Islet precursor cell (in vitro differentiated cells): ENCODE results near the gene CD248.
A peak's percentile ranks its signal among the peaks of the same experiment; 100 is the strongest.

Experiments used
- DNase-seq: peaks from one replicate; pipeline ENCODE4 v3.0.0-alpha.2; 2018

CD248 gene

DNA sequence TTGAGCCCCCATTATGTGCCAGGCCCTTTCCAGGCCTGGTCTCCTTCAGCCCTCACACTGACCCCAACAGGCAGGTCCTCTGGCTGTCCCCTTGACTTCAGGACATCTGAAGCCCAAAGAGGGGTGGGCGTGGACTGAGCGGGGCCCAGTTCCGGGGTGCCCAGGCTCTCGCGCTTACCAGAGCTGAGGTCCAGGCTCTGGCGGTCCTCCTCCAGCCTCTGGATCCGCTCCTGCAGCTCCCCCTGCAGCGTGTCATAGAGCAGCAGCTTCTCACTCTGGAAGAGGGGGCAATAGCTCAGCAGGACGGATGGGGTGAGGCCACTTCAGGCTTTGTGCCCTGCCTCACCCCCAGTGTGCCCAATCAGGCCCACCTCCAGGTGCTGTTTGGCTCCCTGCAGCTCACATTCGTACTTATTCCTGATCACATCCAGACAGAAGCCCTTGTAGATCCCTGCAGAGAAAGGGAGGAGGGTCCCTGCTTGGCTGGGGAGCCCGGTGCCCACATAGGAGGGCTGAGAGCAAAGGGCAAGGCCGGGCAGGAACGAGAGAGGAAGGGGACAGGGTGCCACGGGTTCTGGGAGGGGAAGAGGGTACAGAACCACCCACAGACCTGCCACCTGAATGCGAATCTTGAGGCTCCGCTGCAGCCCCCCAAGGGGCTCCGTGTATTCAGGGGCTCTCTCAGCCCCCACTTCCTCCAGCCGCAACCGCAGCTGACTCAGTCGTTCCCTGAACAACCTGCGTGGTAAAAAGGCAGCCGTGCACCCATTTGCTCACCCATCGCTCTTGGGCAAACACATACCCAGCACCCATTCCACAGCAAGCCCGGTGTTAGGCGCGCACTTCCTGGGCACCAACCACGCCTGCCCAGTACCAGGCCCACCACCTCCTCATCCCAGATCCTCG is 24.0 kb upstream of the CD248 start:
- DNase-seq = peak; percentile 45

DNA sequence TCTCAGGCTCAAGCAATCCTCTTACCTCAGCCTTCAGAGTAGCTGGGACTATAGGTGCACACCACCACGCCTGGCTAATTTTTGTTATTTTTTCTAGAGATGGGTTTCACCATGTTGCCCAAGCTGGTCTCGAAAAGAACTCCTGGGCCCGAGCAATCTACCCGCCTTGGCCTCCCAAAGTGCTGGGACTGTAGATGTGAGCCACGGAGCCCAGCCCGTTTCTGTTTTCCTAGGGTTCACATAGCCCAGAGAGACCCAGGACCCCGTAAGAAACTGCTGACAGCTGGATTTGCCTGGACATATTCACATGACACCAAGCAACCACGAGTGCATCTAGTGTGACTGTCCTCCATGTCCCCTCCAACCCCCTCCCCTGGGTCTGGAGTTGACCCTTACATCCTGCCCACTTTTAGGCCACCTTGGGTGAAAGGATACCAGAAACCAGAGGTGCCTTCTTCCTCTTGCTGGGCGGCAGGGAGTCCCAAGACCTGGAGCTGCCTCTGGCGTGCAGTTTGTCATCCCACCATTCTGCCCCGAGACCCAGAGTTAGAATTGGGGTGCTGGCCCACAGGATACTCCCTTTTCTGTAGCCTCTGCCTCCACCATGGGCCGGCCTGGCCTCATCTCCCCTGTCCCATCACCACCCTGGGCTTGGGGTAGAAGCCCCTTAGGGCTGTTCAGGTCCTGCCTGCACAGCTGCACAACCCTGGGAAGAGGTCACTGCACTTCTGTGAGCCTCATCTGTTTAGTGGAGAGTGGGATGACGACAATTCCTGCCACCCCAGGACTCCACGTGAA is 23.0 kb upstream of the CD248 start:
- DNase-seq = no peak

DNA sequence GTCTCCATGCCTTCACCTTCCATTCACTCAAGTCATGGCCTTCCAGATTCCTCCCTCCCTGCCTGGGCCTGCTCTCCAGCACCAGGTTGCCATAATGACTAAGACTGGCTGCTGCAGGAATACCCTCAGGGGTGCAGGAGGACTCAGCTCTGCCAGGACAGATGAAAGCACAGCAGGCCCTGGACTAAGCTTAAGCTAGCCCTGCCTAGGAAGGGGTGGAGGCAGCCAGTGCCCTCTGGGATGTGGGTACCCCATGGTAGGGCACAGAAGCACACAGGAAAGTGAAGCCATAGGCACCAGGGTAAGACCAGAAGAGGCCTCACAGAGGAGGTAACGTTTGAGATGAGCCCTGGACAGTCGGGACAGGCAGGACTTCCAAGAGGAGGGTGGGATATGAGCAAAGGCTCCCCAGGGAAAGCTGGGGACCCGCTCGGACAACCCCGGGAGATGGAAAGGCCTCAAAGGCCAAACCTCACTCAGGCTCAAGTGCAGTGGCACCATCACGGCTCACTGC is 22.4 kb upstream of the CD248 start:
- DNase-seq = peak; percentile 50

DNA sequence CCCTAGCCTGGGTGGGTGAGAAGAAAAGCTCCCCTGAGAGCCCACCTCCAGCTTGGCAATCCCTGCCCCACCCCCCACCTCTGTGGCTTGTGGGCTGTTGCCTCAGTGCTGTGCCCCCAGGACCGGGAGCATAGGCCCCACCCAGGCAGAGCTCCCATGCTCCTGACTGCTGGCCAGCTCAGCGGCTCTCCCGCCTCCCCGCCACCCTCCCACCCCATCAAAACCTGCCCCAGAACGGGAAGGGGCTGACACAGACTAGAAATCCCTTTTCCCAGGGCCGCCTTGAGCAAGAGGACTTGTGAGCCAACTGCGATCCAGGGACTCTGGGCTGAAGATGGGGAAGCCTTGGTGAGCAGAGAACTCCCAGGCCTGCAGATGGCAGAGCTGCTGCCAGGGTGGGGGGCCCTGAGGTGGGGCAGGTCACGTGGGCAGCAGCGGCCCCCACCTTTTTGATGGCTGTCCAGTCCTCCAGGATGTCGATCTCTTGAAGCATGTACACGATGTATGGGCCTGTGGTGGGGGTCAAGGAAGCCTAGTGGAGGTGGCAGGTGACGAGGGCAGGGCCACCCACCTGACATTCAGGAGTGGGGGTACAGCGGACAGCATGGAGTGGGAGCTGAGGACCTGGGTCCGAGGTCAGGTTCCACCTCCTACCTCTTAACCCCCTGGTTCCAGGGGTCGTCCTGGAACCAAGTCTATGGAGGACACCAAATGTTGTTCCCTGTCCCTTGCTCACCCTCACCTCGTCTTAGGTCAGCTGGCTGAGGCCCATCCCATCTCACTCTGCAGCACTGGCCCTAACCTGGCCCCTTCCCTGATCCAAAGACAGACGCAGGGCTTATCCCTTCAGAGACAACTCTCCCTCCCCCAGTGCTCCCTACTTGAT is 21.7 kb upstream of the CD248 start:
- peak; percentile 49 for DNase-seq

DNA sequence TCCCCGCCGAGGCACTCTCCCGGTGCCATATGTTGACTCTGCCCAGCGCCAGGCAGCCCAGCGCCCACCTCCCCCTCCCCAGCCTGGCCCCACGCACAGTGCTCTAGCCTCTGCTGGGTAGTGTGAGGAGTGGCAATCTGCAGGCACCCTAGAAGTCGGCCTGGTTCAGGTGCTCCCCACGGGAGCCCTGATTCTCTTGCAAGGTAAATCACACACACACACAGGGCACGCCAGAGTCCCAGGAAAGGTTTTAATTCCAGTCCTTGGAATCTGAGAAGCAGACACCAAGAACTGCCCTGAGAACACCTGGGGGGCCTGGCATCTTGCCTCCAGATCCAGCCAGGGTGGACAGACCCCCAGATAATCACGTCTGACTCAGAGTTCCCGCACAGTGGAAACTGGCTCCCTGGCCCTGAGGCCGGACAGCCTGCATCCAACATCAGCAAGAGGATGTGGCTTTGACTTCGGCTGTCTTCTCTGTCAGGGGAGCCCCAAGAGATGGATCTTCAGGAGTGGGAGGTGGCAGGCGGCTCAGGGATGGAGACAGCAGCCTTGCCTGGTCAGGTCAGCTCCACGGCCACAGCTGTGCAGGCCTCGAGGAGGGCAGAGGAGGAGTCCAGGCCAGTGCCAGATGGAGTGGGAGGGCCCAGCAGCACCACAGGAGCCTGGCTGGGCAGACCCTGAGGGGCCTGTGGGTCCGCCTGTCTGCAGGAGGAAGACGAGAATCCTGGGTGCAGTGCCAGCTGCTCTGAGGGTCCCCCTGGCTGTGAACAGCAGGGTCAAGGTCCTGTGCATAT is 20.5 kb upstream of the CD248 start:
- DNase-seq = peak; percentile 60

DNA sequence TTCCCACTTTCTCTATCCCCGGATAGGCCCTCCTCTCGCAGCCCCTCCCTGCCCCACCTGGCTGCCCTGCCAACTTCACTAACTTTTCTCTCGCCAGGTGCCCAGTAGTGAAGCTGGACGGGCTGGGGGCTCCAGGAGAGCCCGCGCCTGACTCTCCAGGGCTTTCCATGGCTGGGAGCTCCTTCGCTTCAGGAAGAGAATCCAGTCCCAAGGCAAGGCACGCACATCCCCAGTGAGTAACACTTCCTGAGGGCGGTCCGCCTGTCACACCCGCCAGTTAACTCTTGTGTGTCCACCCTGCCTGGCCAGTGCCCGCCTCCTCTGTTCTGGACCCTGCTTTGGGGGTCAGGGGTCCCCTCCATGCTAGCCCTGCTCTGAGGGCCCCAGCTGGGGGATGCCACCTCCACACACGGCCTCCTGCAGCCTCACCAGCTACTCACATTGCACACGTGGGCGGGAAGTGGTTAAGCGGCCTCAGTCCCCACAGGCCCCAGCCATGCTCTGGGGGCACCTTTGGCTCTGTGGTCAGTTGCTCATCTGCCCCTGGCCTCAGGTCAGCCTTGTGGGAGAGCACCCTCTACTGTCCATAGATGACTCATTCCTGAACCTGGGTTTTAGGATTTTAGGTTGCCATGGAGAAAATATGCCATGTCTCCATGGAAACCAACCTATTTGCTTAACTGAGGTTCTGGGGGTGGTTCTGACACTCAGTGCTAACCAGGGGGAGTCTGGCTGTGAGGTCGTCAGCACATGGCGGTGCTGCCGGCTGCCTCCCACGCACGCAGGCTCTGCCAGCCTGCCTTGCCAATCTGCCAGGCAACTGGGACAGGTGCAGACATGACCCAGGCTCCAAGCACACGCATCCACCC is 19.6 kb upstream of the CD248 start, which contains the start of gene RIN1:
TSS of gene RIN1 (minus strand) at position 201 of the 869 bp plus-strand sequence. CDS start at position 169, 32 bp downstream.
- DNase-seq = peak; percentile 94

DNA sequence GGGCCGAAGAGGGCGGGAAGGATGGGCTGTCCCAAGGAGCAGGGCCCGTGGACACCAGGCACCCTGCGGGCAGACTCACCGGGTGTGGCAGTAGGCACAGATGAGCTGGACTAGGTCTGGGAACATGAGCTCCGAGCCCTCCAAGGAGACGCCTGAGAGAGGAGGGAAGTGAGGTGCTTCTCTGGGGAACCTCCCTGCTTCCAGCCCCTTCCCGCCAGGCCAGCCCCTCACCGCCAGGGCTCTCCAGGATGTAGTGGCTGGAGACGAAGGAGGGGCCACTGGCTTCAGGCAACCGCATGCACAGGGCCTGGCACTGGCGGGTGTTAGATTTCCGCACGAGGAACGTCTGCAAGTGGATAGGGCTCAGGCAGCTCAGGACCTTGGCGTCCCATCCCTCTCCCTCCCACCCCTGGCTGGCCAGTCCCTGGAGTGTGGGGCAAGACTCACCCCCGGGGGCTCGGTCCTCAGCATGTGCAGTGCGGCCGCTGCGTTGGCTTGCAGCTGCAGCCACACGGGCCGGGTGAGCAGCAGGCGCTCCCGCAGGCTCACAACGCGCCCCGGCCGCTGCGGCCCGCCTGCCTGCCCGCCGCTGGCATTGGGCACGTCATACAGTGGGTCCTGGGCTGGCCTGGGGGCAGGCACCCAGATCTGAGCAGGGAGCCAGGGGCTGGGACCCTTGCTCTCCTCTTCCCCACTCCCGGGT is 18.8 kb upstream of the CD248 start:
- DNase-seq = peak; percentile 82

DNA sequence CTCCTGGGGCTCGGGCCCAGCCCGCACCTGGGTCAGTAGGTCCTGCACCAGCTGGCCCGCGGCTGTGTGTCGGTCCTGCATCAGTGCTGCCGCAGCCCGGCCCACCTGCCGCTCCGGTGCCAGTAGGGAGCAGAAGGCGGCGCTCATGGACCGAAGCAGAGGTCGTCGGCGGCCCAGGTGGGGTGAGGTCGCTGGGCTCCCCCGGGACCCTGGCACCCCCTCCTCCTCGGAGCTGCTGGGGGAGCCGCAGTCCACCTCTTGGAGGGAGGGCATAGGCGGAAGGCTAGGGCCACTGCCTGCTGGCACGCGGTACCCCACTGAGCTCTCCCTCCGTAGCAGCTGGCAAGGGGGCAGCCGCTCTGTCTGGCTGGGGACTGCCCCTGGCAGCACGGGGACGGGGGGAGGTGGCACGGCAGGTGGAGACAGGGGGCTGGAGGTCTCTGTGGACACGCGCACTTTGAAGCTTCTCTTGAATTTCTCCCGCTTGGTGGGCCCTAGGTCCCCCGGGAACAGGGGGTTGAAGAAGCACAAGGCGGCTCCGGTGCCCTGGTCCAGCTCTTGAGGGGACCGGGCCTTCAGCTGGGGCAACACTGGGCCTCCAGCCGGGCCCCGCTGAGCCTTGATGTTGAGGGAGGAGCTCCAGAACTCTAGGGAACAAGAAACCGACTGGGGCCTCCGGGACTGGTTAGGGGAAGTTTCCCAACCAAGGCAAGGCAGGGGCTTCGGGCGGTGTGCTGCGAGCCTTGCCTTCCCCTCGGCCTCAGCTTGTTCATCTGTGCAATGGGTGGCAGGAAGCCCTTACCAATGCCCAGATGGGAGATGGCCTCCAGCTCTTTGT is 18.0 kb upstream of the CD248 start:
- DNase-seq = peak; percentile 48

DNA sequence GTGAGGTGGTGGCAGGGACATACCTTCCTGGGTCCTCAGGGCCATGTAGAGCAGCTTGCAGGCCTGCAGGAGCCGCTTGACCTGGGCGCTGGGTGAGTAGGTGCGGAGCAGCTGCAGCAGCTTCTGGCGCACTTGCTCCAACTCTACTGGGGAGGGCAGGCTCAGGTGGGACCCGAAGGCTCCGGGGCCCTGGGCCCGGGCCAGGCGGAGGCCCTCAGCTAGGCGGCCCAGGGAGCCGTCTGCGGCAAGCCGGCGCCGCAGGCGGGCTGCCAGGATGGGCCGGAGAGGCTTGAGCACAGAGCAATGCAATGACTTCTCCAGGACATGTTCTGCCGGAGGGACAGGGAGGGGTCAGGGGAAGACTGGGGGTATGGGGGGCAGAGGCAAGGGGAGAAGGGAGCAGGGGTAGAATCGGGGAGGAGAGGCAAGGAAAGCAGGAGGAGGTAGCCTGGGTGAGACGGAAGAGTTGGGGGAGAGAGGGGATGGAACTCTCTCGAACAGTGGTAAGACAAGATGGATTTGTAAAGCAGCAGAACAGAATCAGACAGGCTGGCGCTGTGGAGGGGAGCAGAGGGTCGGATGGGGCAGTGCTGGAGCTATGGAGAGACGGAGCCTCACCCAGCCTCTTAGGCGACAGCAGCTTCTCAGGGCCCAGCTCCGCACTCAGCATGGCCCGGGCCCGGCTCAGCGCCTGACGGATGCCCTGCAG is 17.2 kb upstream of the CD248 start:
- no peak for DNase-seq

DNA sequence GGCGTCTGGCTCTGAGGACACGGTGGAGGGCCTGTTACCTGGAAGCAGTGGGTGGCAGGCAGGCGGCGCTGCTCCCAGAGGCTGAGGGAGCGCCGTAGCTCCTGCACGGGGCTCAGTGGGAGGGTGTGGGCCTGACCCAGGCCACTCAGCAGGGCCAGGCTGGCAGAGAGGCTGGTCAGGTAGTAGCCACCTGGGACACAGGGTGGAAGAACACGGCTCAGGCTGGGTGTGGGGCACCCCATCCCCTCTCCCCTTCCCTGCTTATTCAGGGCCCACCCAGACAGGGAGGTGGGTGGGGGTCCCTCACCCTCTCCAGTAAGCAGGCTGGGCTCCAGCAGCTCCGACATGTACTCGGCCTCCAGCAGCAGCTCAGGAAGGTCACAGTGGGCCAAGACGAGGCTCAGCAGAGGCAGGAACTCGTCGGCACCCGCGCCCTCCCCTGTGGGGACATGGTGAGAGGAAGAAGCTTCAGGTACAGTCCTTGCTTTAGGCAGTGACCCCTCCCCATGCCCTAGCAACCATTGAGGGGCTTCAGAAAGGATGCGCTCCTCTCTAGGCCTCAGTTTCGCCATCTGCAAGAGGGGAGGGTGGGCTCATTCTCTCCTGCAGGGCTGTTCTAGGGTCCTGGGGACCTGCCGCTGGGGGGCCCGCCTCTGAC is 16.5 kb upstream of the CD248 start:
- DNase-seq = peak; percentile 44

DNA sequence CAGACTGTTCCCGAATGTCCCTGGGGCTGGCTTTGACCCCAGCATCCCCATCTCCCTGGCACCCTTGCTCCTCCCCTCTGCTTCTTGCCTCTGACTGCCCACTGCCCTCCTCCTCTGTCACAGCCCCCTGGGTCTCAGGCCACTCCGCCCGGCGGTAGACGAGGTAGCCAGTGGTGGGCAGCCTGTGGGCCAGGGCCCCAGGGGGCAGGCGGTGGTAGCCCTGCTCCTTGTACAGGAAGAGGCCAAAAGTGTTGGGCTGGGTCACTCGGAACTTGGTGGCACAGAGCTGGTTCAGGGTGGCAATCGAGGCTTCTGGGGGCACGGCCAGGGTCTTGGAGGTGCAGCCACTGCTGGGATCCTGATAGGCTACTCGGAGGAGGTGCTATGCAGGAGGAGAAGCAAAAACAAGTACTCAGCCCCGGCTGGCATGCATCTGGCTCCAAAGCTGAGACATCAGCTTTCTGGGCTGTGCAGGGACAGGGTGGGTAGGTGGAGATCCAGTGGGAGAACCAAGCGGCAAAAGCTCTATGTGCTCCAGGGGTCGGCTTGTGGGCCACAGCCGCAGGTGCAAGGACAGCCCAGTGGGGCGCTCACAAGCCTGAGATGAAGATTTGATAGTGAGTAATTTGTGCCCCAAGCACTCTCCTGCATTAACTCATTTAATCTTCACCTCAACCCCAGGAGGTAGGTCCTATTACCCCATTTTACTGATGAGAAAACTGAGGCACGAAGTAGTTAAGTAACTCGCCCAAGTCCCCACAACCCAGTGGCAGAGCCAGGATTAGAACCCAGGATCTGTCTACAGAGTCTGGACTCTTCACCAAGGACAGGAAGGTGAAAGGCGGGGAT is 15.8 kb upstream of the CD248 start:
- peak; percentile 49 for DNase-seq

DNA sequence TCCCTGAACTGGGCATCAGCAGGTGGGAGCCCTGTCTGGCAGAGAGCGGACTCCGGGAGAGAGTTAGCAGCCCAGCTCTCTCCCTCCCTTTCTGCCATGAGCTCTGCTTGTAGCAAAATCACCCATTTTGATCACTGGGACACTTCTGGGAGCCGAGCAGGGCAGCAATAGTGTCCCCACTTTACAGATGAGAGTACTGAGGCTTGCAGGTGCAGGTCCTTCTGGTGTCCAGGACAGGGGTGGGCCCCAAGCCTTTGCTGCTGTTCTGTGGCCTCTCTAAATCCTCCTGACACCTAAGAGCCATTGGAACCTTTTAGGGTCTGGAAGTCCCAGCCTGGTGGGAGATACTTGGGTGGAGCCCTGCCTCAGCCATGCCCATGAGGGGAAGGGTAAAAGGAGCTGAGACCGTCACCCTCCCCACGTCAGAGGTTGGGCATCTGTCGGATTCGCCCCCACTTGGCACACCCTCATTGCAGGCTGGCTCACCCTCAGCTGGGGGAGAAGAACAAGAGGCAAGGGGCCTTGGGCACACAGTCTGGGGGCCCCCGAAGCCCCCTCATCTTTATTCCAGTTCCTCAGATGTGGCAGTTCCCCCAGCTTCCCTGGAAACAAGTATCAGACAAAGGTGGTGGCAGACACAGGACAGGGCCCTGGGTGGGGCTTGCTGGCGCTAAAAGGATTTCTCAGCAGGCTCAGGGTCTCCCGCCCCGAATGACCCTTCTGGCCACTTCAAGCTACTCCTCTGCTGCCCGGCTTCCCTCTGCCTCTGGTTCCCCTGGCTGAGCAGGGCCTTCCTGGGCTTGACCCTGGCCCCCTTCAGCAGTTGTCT is 14.9 kb upstream of the CD248 start:
- DNase-seq = no peak

DNA sequence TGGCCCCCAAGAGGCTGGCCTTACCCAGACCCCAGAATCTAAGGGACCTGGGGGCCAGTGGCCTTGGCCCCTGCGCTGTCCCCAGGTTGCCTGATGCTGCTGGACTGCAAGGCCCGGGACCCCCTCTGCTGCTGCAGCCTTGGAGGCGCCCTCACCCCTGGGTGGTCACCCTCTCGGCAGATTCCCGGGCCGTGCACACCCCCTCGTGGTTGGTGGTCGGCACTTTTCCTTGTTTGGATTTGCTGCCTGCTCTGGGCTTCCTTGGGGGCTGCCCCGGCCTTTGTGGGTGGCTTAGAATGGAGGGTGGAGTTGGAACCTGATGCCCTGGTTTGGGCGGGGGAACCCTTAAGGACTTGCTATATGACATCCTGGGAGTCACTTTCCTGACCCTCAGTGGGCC is 14.1 kb upstream of the CD248 start:
- peak; percentile 45 for DNase-seq

DNA sequence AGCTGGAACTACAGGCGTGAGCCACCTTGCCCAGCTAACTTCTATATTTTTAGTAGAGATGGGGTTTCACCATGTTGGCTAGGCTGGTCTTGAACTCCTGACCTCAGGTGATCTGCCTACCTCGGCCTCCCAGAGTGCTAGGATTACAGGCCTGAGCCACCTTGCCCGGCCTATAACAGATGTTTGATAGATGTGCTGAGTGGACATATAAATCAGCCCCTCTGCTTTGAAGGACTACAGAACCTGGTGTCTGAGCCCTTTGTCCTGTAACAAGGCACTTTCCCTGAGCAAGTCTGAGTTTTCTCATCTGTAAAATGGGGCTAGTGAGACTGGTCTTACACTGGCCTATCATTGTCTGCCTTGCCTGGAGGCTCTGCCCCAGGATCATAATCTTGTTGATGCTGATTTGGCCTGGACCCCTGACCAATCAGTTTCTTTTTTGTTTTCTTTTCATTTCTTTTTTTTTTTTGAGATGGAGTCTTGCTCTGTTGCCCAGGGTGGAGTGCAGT is 12.4 kb upstream of the CD248 start:
- DNase-seq = no peak

DNA sequence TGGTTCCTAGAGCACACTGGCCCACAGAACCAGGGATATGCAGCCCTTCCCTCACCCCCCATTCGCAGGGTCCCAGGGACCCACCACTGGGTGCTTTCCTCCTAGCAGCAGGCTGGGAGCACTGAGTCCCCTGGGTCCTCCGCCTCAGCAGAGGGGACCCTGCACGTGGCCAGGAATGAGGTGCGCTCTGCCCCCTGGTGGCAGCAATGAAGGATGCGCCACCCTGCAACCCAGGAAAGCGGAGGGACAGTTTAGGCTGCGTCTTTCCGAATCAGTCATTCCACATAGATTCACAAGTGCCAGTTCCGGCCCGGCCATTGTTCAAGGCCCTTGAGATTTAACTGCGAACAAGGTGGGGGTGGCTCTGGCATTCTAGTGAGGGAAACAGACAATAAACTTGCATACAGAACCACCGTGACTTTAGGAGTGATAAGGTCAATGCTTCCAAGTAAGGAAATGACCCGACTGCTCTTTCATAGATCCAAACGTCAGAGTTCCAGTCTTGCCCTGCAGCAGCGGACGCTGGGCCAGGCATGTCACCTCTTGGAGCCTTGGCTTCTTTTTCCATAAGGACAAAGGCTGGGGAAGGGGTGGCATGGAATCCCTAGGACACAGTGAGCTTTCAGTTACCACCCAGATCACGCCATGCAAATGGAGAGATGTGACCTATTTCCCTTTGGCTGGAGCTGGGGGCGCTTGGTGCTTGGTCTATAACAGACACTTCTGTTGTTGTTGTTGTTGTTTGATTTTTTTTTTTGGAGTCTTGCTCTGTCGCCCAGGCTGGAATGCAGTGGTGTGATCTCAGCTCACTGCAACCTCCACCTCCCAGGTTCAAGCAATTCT is 11.7 kb upstream of the CD248 start:
- peak; percentile 91 for DNase-seq
